Hepatocyte (in vitro differentiated cells): ENCODE results near the gene CNFN. TPM values are rescaled to one million over a fixed set of nuclear protein-coding genes. Genes with fewer than 3 reads are reported as not detected.

Experiments used
- DNase-seq: peaks from one replicate; pipeline ENCODE4 v3.0.0-alpha.2; 2016; ENCODE audit warnings: low spot score
- H2AFZ ChIP-seq: fragments of 200-600 bp; sonication (generic); 2 replicates; pipeline ENCODE4 v1.6.0; 2016; ENCODE audit warnings: antibody characterized with exemption, mild to moderate bottlenecking
- H3K27ac ChIP-seq: fragments of 200-600 bp; sonication (generic); 2 replicates; pipeline ENCODE4 v1.5.1; 2016; ENCODE audit warnings: mild to moderate bottlenecking
- H3K27me3 ChIP-seq: fragments of 200-600 bp; sonication (generic); 2 replicates; pipeline ENCODE4 v1.6.1; 2016
- H3K36me3 ChIP-seq: fragments of 200-600 bp; sonication (generic); replicated peaks from 2 replicates; pipeline ENCODE4 v1.5.1; 2016; ENCODE audit warnings: low read depth; ENCODE audit not compliant: insufficient read depth
- H3K4me1 ChIP-seq: fragments of 200-600 bp; sonication (generic); 2 replicates; pipeline ENCODE4 v1.5.1; 2016; ENCODE audit warnings: mild to moderate bottlenecking, moderate library complexity; ENCODE audit not compliant: insufficient read depth
- H3K4me2 ChIP-seq: fragments of 200-600 bp; sonication (generic); 2 replicates; pipeline ENCODE4 v1.6.0; 2016
- H3K4me3 ChIP-seq: fragments of 200-600 bp; sonication (generic); 2 replicates; pipeline ENCODE4 v1.5.1; 2016; ENCODE audit warnings: mild to moderate bottlenecking
- H3K79me2 ChIP-seq: fragments of 200-600 bp; sonication (generic); 2 replicates; pipeline ENCODE4 v1.6.0; 2017; ENCODE audit warnings: mild to moderate bottlenecking
- H3K9me2 ChIP-seq: fragments of 200-600 bp; sonication (generic); replicated peaks from 2 replicates; pipeline ENCODE4 v1.6.0; 2017; ENCODE audit warnings: mild to moderate bottlenecking; ENCODE audit not compliant: insufficient read depth
- H3K9me3 ChIP-seq: fragments of 200-600 bp; sonication (generic); 2 replicates; pipeline ENCODE4 v1.5.1; 2016; ENCODE audit warnings: low read depth, mild to moderate bottlenecking
- H4K20me1 ChIP-seq: fragments of 200-600 bp; sonication (generic); 2 replicates; pipeline ENCODE4 v1.6.0; 2016; ENCODE audit warnings: mild to moderate bottlenecking; ENCODE audit not compliant: insufficient read depth, poor library complexity, severe bottlenecking
- CTCF ChIP-seq: fragments of 200-600 bp; sonication (generic); IDR thresholded peaks from 2 replicates; pipeline ENCODE4 v1.5.1; 2016; ENCODE audit warnings: antibody characterized with exemption, mild to moderate bottlenecking; ENCODE audit not compliant: poor library complexity
- EZH2 ChIP-seq: fragments of 200-600 bp; sonication (generic); IDR thresholded peaks from 2 replicates; pipeline ENCODE4 v1.6.1; 2016; ENCODE audit warnings: antibody characterized with exemption, mild to moderate bottlenecking, borderline replicate concordance
- EZH2phosphoT487 ChIP-seq: fragments of 200-600 bp; sonication (generic); IDR thresholded peaks from one replicate; pipeline ENCODE4 v1.6.1; 2018; ENCODE audit warnings: antibody characterized with exemption, mild to moderate bottlenecking, low read depth, moderate library complexity; ENCODE audit not compliant: unreplicated experiment, severe bottlenecking
- WGBS: methylation state at CpG from one replicate; pipeline ENCODE4 v1.1.6; 2016; ENCODE audit warnings: low lambda C conversion rate; ENCODE audit errors: missing lambda C conversion rate; 5-methylcytosine and 5-hydroxymethylcytosine counted together
- polyA plus RNA-seq: library from polyadenylated mRNA; unstranded; fragments of >200 nt; fragmentation: Nextera tagmentation; extraction: Ambion mirVana; gene quantifications from 2 replicates; pipeline ENCODE4 v1.2.1, GENCODE V29; 2016
- total RNA-seq: library from RNA; depleted of rRNA; stranded (reverse); fragments of >200 nt; gene quantifications from 2 replicates; pipeline ENCODE4 v1.2.3, GENCODE V29; 2014

CNFN gene, protein sequence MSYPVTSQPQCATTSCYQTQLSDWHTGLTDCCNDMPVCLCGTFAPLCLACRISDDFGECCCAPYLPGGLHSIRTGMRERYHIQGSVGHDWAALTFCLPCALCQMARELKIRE
- total RNA-seq: 0.93 TPM in 1 of 2 replicates, not detected in the other
- 8.3 and 8.8 TPM in 2 replicates for polyA plus RNA-seq

- Histone ChIP-seq H3K4me2 (no peak within 1 kb of the TSS), H3K9me2 (no peaks in the 10 kb centered on the region), H3K79me2 (no peaks in the 10 kb centered on the region), H3K9me3 (no peaks in the 10 kb centered on the region), H2AFZ (no peak within 1 kb of the TSS), H3K36me3 (no peaks in the 10 kb centered on the region), H3K27me3 (peaks cover 26% of the 10 kb centered on the region), H3K4me3 (no peak within 1 kb of the TSS), H3K27ac (no peak within 1 kb of the TSS), H3K4me1 (no peaks in the 10 kb centered on the region), H4K20me1 (no peaks in the 10 kb centered on the region)
- TF ChIP-seq EZH2 (no peak), CTCF (no peak), EZH2phosphoT487 (no peak)
- 71% methylated on average over 12 of the region's 12 CpGs for WGBS
- DNase-seq: no peak
Measured at GRCh38 chr19:42389899-42390298, at the start of gene CNFN. Gene CNFN (minus strand): TSS chr19:42390297. CDS start chr19:42389037, 1,260 bp downstream.

GRCh38 chr19:42436006-42436405 is 45.9 kb upstream of the CNFN start:
- 67% methylated on average over 3 of the region's 3 CpGs for WGBS
- H3K4me3 ChIP-seq: no peak overlapping the region
- no peak for TF ChIP-seq CTCF
- TF ChIP-seq EZH2: no peak
- no peak for TF ChIP-seq EZH2phosphoT487

DNA sequence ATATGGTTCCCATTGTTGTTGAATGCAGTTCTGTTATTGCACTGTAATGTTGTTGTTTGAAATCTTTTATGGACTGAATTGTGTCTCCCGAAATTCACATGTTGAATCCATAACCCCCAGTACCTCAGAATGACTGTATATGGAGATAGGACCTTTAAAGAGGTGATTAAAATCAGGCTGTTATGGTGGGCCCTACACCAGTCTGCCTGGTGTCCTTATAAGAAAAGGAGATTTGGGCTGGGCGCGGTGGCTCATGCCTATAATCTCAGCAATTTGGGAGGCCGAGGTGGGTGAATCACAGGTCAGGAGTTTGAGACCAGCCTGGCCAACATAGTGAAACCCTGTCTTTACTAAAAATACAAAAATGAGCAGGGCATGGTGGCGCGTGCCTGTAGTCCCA is 45.2 kb upstream of the CNFN start:
- H2AFZ ChIP-seq: no peak overlapping the region
- H3K27ac ChIP-seq: no peak overlapping the region
- no peaks in the 10 kb centered on the region for H3K9me2 ChIP-seq
- no peak overlapping the region for H3K4me2 ChIP-seq
- no peaks in the 10 kb centered on the region for H4K20me1 ChIP-seq
- WGBS: 90% methylated on average over 6 of the region's 6 CpGs
- no peaks in the 10 kb centered on the region for H3K36me3 ChIP-seq
- DNase-seq: no peak
- H3K9me3 ChIP-seq: no peaks in the 10 kb centered on the region
- no peak overlapping the region for H3K4me3 ChIP-seq
- TF ChIP-seq EZH2: no peak
- no peak for TF ChIP-seq EZH2phosphoT487
- no peak for TF ChIP-seq CTCF
- no peaks in the 10 kb centered on the region for H3K4me1 ChIP-seq
- no peaks in the 10 kb centered on the region for H3K27me3 ChIP-seq
- H3K79me2 ChIP-seq: no peaks in the 10 kb centered on the region

More at GRCh38 chr19:42436006-42436405, 45.9 kb upstream of the CNFN start:
- Histone ChIP-seq H3K27ac (no peak overlapping the region), H3K27me3 (no peaks in the 10 kb centered on the region), H4K20me1 (no peaks in the 10 kb centered on the region), H3K36me3 (no peaks in the 10 kb centered on the region), H3K79me2 (no peaks in the 10 kb centered on the region), H3K9me3 (no peaks in the 10 kb centered on the region), H3K4me1 (peaks cover 6% of the 10 kb centered on the region), H3K9me2 (no peaks in the 10 kb centered on the region), H3K4me2 (no peak overlapping the region), H2AFZ (no peak overlapping the region)
- DNase-seq: no peak
